ENCODE data around the gene FSD2.
"Not testable (repeated sequence)": the region's sequence is repeated elsewhere in the genome, so short reads cannot be mapped to it uniquely, and the experiment has no call there.

The FSD2 gene

GRCh38 chr15:82731527-82731926 is 74.3 kb downstream of the FSD2 start:
- H3K4me3 ChIP-seq (ENCODE audit: low read length in 2 of 2) = no peak overlapping the region
- no peaks in the 10 kb centered on the region for H3K36me3 ChIP-seq (ENCODE audit: control insufficient read depth in 2 of 2, insufficient read depth in 2 of 2, low read length in 2 of 2)
- H3K9me3 ChIP-seq (ENCODE audit: control insufficient read depth in 2 of 2, low read length in 2 of 2) = no peaks in the 10 kb centered on the region

GRCh38 chr15:82730022-82730530 is 75.8 kb downstream of the FSD2 start:
- Histone ChIP-seq H3K4me3 (ENCODE audit: low read length in 2 of 2) (no peak overlapping the region), H3K9ac (ENCODE audit: low read length in 2 of 2) (no peak overlapping the region)

More at GRCh38 chr15:82731527-82731926, 74.3 kb downstream of the FSD2 start:
- H3K4me1 ChIP-seq (ENCODE audit: control insufficient read depth, insufficient read depth, low read length) = no peaks in the 10 kb centered on the region
- H3K27ac ChIP-seq (ENCODE audit: low read length) = no peak overlapping the region
- H3K27me3 ChIP-seq (ENCODE audit: control insufficient read depth in 1 of 2, insufficient read depth in 2 of 2, low read length in 2 of 2) = no peaks in the 10 kb centered on the region
- no peak overlapping the region for H3K9ac ChIP-seq (ENCODE audit: low read length in 2 of 2)

GRCh38 chr15:82726816-82727215 is 79.1 kb downstream of the FSD2 start:
- no peaks in the 10 kb centered on the region for H3K9me3 ChIP-seq (ENCODE audit: control insufficient read depth in 2 of 2, low read length in 2 of 2)
- no peak overlapping the region for H3K4me3 ChIP-seq (ENCODE audit: low read length in 2 of 2)
- H3K27me3 ChIP-seq (ENCODE audit: control insufficient read depth in 1 of 2, insufficient read depth in 2 of 2, low read length in 2 of 2) = no peaks in the 10 kb centered on the region
- no peak overlapping the region for H3K9ac ChIP-seq (ENCODE audit: low read length in 2 of 2)
- no peaks in the 10 kb centered on the region for H3K4me1 ChIP-seq (ENCODE audit: control insufficient read depth, insufficient read depth, low read length)
- H3K27ac ChIP-seq (ENCODE audit: low read length) = no peak overlapping the region
- H3K36me3 ChIP-seq (ENCODE audit: control insufficient read depth in 2 of 2, insufficient read depth in 2 of 2, low read length in 2 of 2) = no peaks in the 10 kb centered on the region

More at GRCh38 chr15:82730022-82730530, 75.8 kb downstream of the FSD2 start:
- H3K27me3 ChIP-seq (ENCODE audit: control insufficient read depth in 1 of 2, insufficient read depth in 2 of 2, low read length in 2 of 2) = no peaks in the 10 kb centered on the region
- H3K27ac ChIP-seq (ENCODE audit: low read length) = no peak overlapping the region
- H3K9me3 ChIP-seq (ENCODE audit: control insufficient read depth in 2 of 2, low read length in 2 of 2) = no peaks in the 10 kb centered on the region
- no peaks in the 10 kb centered on the region for H3K4me1 ChIP-seq (ENCODE audit: control insufficient read depth, insufficient read depth, low read length)
- no peaks in the 10 kb centered on the region for H3K36me3 ChIP-seq (ENCODE audit: control insufficient read depth in 2 of 2, insufficient read depth in 2 of 2, low read length in 2 of 2)

- H3K27me3 ChIP-seq (ENCODE audit: control insufficient read depth in 1 of 2, insufficient read depth in 2 of 2, low read length in 2 of 2) = peaks cover 0 to 5% of the 10 kb centered on the region in 2 donors
- H3K27ac ChIP-seq (ENCODE audit: low read length) = no peak overlapping the region
- H3K36me3 ChIP-seq (ENCODE audit: control insufficient read depth in 2 of 2, insufficient read depth in 2 of 2, low read length in 2 of 2) = no peaks in the 10 kb centered on the region
- peaks cover 6% of the 10 kb centered on the region for H3K4me1 ChIP-seq (ENCODE audit: control insufficient read depth, insufficient read depth, low read length)
- H3K4me3 ChIP-seq (ENCODE audit: low read length in 2 of 2) = no peak overlapping the region
- no peaks in the 10 kb centered on the region for H3K9me3 ChIP-seq (ENCODE audit: control insufficient read depth in 2 of 2, low read length in 2 of 2)
- H3K9ac ChIP-seq (ENCODE audit: low read length in 2 of 2) = no peak overlapping the region
Observed at GRCh38 chr15:82715003-82715402, 90.9 kb downstream of the FSD2 start.

- peaks cover 0 to 5% of the 10 kb centered on the region in 2 donors for H3K27me3 ChIP-seq (ENCODE audit: control insufficient read depth in 1 of 2, insufficient read depth in 2 of 2, low read length in 2 of 2)
- no peaks in the 10 kb centered on the region for H3K9me3 ChIP-seq (ENCODE audit: control insufficient read depth in 2 of 2, low read length in 2 of 2)
- peaks cover 11% of the 10 kb centered on the region for H3K4me1 ChIP-seq (ENCODE audit: control insufficient read depth, insufficient read depth, low read length)
- no peak overlapping the region for H3K9ac ChIP-seq (ENCODE audit: low read length in 2 of 2)
- H3K36me3 ChIP-seq (ENCODE audit: control insufficient read depth in 2 of 2, insufficient read depth in 2 of 2, low read length in 2 of 2) = no peaks in the 10 kb centered on the region
- no peak overlapping the region for H3K4me3 ChIP-seq (ENCODE audit: low read length in 2 of 2)
- no peak overlapping the region for H3K27ac ChIP-seq (ENCODE audit: low read length)
Observed at GRCh38 chr15:82714016-82714415, 91.9 kb downstream of the FSD2 start.

- no peaks in the 10 kb centered on the region for H3K36me3 ChIP-seq (ENCODE audit: control insufficient read depth in 2 of 2, insufficient read depth in 2 of 2, low read length in 2 of 2)
- no peak overlapping the region for H3K4me3 ChIP-seq (ENCODE audit: low read length in 2 of 2)
- H3K9me3 ChIP-seq (ENCODE audit: control insufficient read depth in 2 of 2, low read length in 2 of 2) = no peaks in the 10 kb centered on the region
- no peak overlapping the region for H3K27ac ChIP-seq (ENCODE audit: low read length)
- H3K4me1 ChIP-seq (ENCODE audit: control insufficient read depth, insufficient read depth, low read length) = peaks cover 11% of the 10 kb centered on the region
- no peak overlapping the region for H3K9ac ChIP-seq (ENCODE audit: low read length in 2 of 2)
- H3K27me3 ChIP-seq (ENCODE audit: control insufficient read depth in 1 of 2, insufficient read depth in 2 of 2, low read length in 2 of 2) = peaks cover 0 to 5% of the 10 kb centered on the region in 2 donors
Observed at GRCh38 chr15:82712036-82712435, 93.8 kb downstream of the FSD2 start.

GRCh38 chr15:82710926-82711490 is 94.9 kb downstream of the FSD2 start:
- no peaks in the 10 kb centered on the region for H3K36me3 ChIP-seq (ENCODE audit: control insufficient read depth in 2 of 2, insufficient read depth in 2 of 2, low read length in 2 of 2)
- peaks cover 11% of the 10 kb centered on the region for H3K4me1 ChIP-seq (ENCODE audit: control insufficient read depth, insufficient read depth, low read length)
- no peak overlapping the region for H3K9ac ChIP-seq (ENCODE audit: low read length in 2 of 2)
- H3K27ac ChIP-seq (ENCODE audit: low read length) = no peak overlapping the region
- no peaks in the 10 kb centered on the region for H3K9me3 ChIP-seq (ENCODE audit: control insufficient read depth in 2 of 2, low read length in 2 of 2)
- peaks cover 0 to 5% of the 10 kb centered on the region in 2 donors for H3K27me3 ChIP-seq (ENCODE audit: control insufficient read depth in 1 of 2, insufficient read depth in 2 of 2, low read length in 2 of 2)
- H3K4me3 ChIP-seq (ENCODE audit: low read length in 2 of 2) = no peak overlapping the region

- no peaks in the 10 kb centered on the region for H3K36me3 ChIP-seq (ENCODE audit: control insufficient read depth in 2 of 2, insufficient read depth in 2 of 2, low read length in 2 of 2)
- no peak overlapping the region for H3K27ac ChIP-seq (ENCODE audit: low read length)
- peak overlapping the region; percentile 55 to 75 for H3K4me3 ChIP-seq (ENCODE audit: low read length in 2 of 2)
- no peak overlapping the region for H3K9ac ChIP-seq (ENCODE audit: low read length in 2 of 2)
- H3K27me3 ChIP-seq (ENCODE audit: control insufficient read depth in 1 of 2, insufficient read depth in 2 of 2, low read length in 2 of 2) = peaks cover 0 to 3% of the 10 kb centered on the region in 2 donors
- H3K9me3 ChIP-seq (ENCODE audit: control insufficient read depth in 2 of 2, low read length in 2 of 2) = no peaks in the 10 kb centered on the region
- H3K4me1 ChIP-seq (ENCODE audit: control insufficient read depth, insufficient read depth, low read length) = peaks cover 11% of the 10 kb centered on the region
Observed at GRCh38 chr15:82710208-82710555, 95.7 kb downstream of the FSD2 start.

GRCh38 chr15:82709421-82710207 is 96.3 kb downstream of the FSD2 start, which contains the start of gene AP3B2:
TSS of gene AP3B2 (minus strand) at chr15:82709875. CDS start at chr15:82709706, 169 bp downstream.
- H3K9me3 ChIP-seq (ENCODE audit: control insufficient read depth in 2 of 2, low read length in 2 of 2) = no peaks in the 10 kb centered on the region
- H3K27ac ChIP-seq (ENCODE audit: low read length) = no peak within 1 kb of the TSS
- H3K4me3 ChIP-seq (ENCODE audit: low read length in 2 of 2) = peak within 1 kb of the TSS; percentile 55 to 75
- H3K27me3 ChIP-seq (ENCODE audit: control insufficient read depth in 1 of 2, insufficient read depth in 2 of 2, low read length in 2 of 2) = peaks cover 0 to 3% of the 10 kb centered on the region in 2 donors
- no peak within 1 kb of the TSS for H3K9ac ChIP-seq (ENCODE audit: low read length in 2 of 2)
- H3K36me3 ChIP-seq (ENCODE audit: control insufficient read depth in 2 of 2, insufficient read depth in 2 of 2, low read length in 2 of 2) = no peaks in the 10 kb centered on the region
- peaks cover 11% of the 10 kb centered on the region for H3K4me1 ChIP-seq (ENCODE audit: control insufficient read depth, insufficient read depth, low read length)

- Histone ChIP-seq H3K27ac (ENCODE audit: low read length) (no peak overlapping the region), H3K9ac (ENCODE audit: low read length in 2 of 2) (no peak overlapping the region), H3K4me3 (ENCODE audit: low read length in 2 of 2) (peak overlapping the region; percentile 43 to 68), H3K4me1 (ENCODE audit: control insufficient read depth, insufficient read depth, low read length) (peaks cover 11% of the 10 kb centered on the region), H3K27me3 (ENCODE audit: control insufficient read depth in 1 of 2, insufficient read depth in 2 of 2, low read length in 2 of 2) (peaks cover 0 to 3% of the 10 kb centered on the region in 2 donors), H3K9me3 (ENCODE audit: control insufficient read depth in 2 of 2, low read length in 2 of 2) (no peaks in the 10 kb centered on the region), H3K36me3 (ENCODE audit: control insufficient read depth in 2 of 2, insufficient read depth in 2 of 2, low read length in 2 of 2) (no peaks in the 10 kb centered on the region)
Observed at GRCh38 chr15:82709081-82709420, 96.8 kb downstream of the FSD2 start.

DNA sequence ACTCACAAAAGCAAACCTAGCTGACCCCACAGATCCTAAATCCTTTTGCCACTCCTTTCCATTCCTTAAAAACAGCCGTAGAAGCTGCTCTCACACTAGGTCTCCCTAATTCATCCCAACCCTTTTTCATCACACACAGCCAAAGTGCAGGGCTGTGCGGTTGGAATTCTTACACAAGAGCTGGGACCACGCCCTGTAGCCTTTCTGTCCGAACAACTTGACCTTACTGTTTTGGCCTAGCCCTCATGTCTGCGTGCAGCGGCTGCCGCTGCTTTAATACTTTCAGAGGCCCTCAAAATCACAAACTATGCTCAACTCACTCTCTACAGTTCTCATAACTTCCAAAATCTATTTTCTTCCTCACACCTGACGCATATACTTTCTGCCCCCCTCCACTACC is 100.0 kb downstream of the FSD2 start:
- peaks cover 11% of the 10 kb centered on the region for H3K4me1 ChIP-seq (ENCODE audit: control insufficient read depth, insufficient read depth, low read length)
- not testable (repeated sequence) for H3K27me3 ChIP-seq (ENCODE audit: control insufficient read depth in 1 of 2, insufficient read depth in 2 of 2, low read length in 2 of 2); H3K9ac ChIP-seq (ENCODE audit: low read length in 2 of 2); H3K9me3 ChIP-seq (ENCODE audit: control insufficient read depth in 2 of 2, low read length in 2 of 2); H3K4me3 ChIP-seq (ENCODE audit: low read length in 2 of 2); H3K36me3 ChIP-seq (ENCODE audit: control insufficient read depth in 2 of 2, insufficient read depth in 2 of 2, low read length in 2 of 2); H3K27ac ChIP-seq (ENCODE audit: low read length)
